Measurements from ENCODE around the gene ZNF592.

The ZNF592 gene

GRCh38 chr15:84789762-84790161 is 41.4 kb downstream of the ZNF592 start:
- Histone ChIP-seq H3K4me3 (no peak overlapping the region), H3K9ac (ENCODE audit: insufficient read length) (no peak overlapping the region), H3K27ac (no peak overlapping the region), H3K36me3 (ENCODE audit: insufficient read depth, low read length) (peaks cover 50% of the 10 kb centered on the region), H3K9me3 (ENCODE audit: low read depth, low read length) (no peaks in the 10 kb centered on the region)
- TF ChIP-seq EZH2 (IDR thresholded peaks at IDR 0.05) (no peak), POLR2AphosphoS5 (IDR thresholded peaks at IDR 0.05; ENCODE audit: borderline replicate concordance, low read depth, low read length) (no peak), FOXP2 (optimal IDR thresholded peaks at IDR 0.05; ENCODE audit: control extremely low read depth, extremely low read length, insufficient read depth) (no peak)
- DNase-seq (ENCODE audit: low read depth, low spot score), result no peak

DNA sequence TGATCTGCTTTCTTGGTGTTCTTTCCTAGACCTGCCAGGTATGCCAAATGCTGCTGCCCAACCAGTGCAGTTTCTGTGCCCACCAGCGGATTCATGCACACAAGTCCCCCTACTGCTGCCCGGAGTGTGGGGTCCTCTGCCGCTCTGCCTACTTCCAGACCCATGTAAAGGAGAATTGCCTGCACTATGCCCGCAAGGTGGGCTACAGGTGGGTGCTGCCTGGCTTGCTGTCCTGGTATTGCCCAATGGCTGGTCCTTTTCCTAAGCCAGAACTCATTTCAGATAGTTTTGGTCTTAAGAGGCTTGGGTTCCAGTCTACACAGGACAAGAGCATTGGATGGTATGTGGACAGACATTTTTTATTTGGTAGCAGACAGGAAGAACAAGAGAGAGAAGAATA is 42.3 kb downstream of the ZNF592 start:
- no peak for TF ChIP-seq POLR2AphosphoS5 (IDR thresholded peaks at IDR 0.05; ENCODE audit: borderline replicate concordance, low read depth, low read length)
- no peak for TF ChIP-seq EZH2 (IDR thresholded peaks at IDR 0.05)
- TF ChIP-seq FOXP2 (optimal IDR thresholded peaks at IDR 0.05; ENCODE audit: control extremely low read depth, extremely low read length, insufficient read depth), result no peak
- peaks cover 52% of the 10 kb centered on the region for H3K36me3 ChIP-seq (ENCODE audit: insufficient read depth, low read length)

GRCh38 chr15:84791763-84792162 is 43.4 kb downstream of the ZNF592 start:
- no peak overlapping the region for H3K9ac ChIP-seq (ENCODE audit: insufficient read length)
- H3K9me3 ChIP-seq (ENCODE audit: low read depth, low read length), result no peaks in the 10 kb centered on the region
- no peak overlapping the region for H3K4me3 ChIP-seq
- TF ChIP-seq POLR2AphosphoS5 (IDR thresholded peaks at IDR 0.05; ENCODE audit: borderline replicate concordance, low read depth, low read length), result no peak
- TF ChIP-seq FOXP2 (optimal IDR thresholded peaks at IDR 0.05; ENCODE audit: control extremely low read depth, extremely low read length, insufficient read depth), result no peak
- DNase-seq (ENCODE audit: low read depth, low spot score), result no peak
- no peak overlapping the region for H3K27ac ChIP-seq
- H3K36me3 ChIP-seq (ENCODE audit: insufficient read depth, low read length), result peaks cover 52% of the 10 kb centered on the region

More for the DNA sequence above, 42.3 kb downstream of the ZNF592 start:
- Histone ChIP-seq H3K4me3 (no peak overlapping the region), H3K27ac (no peak overlapping the region), H3K9ac (ENCODE audit: insufficient read length) (no peak overlapping the region), H3K9me3 (ENCODE audit: low read depth, low read length) (no peaks in the 10 kb centered on the region)
- no peak for DNase-seq (ENCODE audit: low read depth, low spot score)

GRCh38 chr15:84793431-84794161 is 45.2 kb downstream of the ZNF592 start:
- peak overlapping the region; percentile 79 for H3K27ac ChIP-seq
- no peak overlapping the region for H3K9ac ChIP-seq (ENCODE audit: insufficient read length)
- no peaks in the 10 kb centered on the region for H3K9me3 ChIP-seq (ENCODE audit: low read depth, low read length)
- peak; percentile 93 for DNase-seq (ENCODE audit: low read depth, low spot score)
- peak overlapping the region; percentile 8; the same call in 1 of the 2 replicates for H3K4me3 ChIP-seq
- TF ChIP-seq EZH2 (IDR thresholded peaks at IDR 0.05), result no peak
- no peak for TF ChIP-seq POLR2AphosphoS5 (IDR thresholded peaks at IDR 0.05; ENCODE audit: borderline replicate concordance, low read depth, low read length)
- TF ChIP-seq FOXP2 (optimal IDR thresholded peaks at IDR 0.05; ENCODE audit: control extremely low read depth, extremely low read length, insufficient read depth), result peak; percentile 85
- peaks cover 53% of the 10 kb centered on the region for H3K36me3 ChIP-seq (ENCODE audit: insufficient read depth, low read length)

GRCh38 chr15:84794162-84794547 is 45.8 kb downstream of the ZNF592 start:
- TF ChIP-seq EZH2 (IDR thresholded peaks at IDR 0.05) (no peak), POLR2AphosphoS5 (IDR thresholded peaks at IDR 0.05; ENCODE audit: borderline replicate concordance, low read depth, low read length) (no peak), FOXP2 (optimal IDR thresholded peaks at IDR 0.05; ENCODE audit: control extremely low read depth, extremely low read length, insufficient read depth) (no peak)
- H3K4me3 ChIP-seq, result no peak overlapping the region
- no peaks in the 10 kb centered on the region for H3K9me3 ChIP-seq (ENCODE audit: low read depth, low read length)
- no peak for DNase-seq (ENCODE audit: low read depth, low spot score)
- no peak overlapping the region for H3K9ac ChIP-seq (ENCODE audit: insufficient read length)
- no peak overlapping the region for H3K27ac ChIP-seq
- H3K36me3 ChIP-seq (ENCODE audit: insufficient read depth, low read length), result peaks cover 56% of the 10 kb centered on the region

DNA sequence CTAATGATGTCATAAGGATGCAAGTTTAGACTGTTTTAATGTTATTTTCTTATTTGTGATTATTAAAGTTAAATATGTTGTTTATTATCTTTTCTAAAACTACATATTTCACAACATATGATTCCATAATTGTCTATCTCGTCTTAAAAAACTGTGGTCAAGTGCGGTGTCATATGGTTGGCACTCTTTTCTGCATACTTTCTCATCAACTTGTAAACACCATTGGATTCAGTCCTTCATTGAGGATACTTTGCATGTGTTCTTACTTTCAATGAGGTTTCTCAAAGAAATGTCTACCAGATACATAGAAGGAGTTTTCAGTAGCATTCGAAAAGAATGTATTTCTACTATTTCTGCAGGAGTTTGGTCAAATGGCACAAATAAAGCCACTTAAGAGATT is 46.8 kb downstream of the ZNF592 start:
- no peak for DNase-seq (ENCODE audit: low read depth, low spot score)
- Histone ChIP-seq H3K9ac (ENCODE audit: insufficient read length) (no peak overlapping the region), H3K27ac (no peak overlapping the region), H3K4me3 (no peak overlapping the region), H3K36me3 (ENCODE audit: insufficient read depth, low read length) (peaks cover 66% of the 10 kb centered on the region), H3K9me3 (ENCODE audit: low read depth, low read length) (no peaks in the 10 kb centered on the region)
- TF ChIP-seq FOXP2 (optimal IDR thresholded peaks at IDR 0.05; ENCODE audit: control extremely low read depth, extremely low read length, insufficient read depth) (no peak), EZH2 (IDR thresholded peaks at IDR 0.05) (no peak), POLR2AphosphoS5 (IDR thresholded peaks at IDR 0.05; ENCODE audit: borderline replicate concordance, low read depth, low read length) (no peak)

DNA sequence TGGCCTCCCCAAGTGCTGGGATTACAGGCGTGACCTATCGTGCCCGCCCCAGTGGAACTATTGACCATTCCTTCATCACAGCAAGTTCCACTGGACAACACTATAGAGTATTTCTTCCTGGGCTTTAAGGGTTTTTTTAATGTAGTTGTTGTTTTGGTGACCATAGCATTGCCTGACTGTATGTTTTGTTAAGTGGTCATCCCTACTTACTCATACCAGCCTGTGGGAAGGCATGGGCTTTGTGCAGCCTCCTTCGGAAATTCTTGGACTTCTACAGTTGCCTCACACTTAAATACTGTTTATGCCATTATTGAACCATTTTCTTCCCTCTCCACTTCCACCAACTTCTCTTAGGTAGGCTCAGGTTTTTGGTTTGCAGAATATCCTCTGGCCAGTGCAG is 48.8 kb downstream of the ZNF592 start:
- peaks cover 59% of the 10 kb centered on the region for H3K36me3 ChIP-seq (ENCODE audit: insufficient read depth, low read length)
- no peaks in the 10 kb centered on the region for H3K9me3 ChIP-seq (ENCODE audit: low read depth, low read length)
- no peak for DNase-seq (ENCODE audit: low read depth, low spot score)
- no peak overlapping the region for H3K27ac ChIP-seq
- H3K9ac ChIP-seq (ENCODE audit: insufficient read length), result no peak overlapping the region
- TF ChIP-seq EZH2 (IDR thresholded peaks at IDR 0.05) (no peak), FOXP2 (optimal IDR thresholded peaks at IDR 0.05; ENCODE audit: control extremely low read depth, extremely low read length, insufficient read depth) (no peak), POLR2AphosphoS5 (IDR thresholded peaks at IDR 0.05; ENCODE audit: borderline replicate concordance, low read depth, low read length) (no peak)
- no peak overlapping the region for H3K4me3 ChIP-seq

DNA sequence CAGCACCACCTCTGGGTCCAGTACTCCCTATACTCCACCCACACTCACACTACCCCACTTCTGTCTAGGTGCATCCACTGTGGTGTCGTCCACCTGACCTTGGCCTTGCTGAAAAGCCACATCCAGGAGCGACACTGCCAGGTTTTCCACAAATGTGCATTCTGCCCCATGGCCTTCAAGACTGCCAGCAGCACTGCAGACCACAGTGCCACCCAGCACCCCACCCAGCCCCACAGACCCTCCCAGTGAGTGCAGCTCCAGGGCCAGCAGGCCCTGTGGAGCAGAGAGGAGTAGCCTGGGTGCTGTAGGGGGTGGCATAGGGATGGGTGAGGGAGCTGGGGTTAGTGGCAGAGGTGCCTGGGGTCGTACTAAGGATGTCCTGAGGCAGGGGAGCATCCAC is 49.4 kb downstream of the ZNF592 start:
- TF ChIP-seq EZH2 (IDR thresholded peaks at IDR 0.05), result no peak
- TF ChIP-seq FOXP2 (optimal IDR thresholded peaks at IDR 0.05; ENCODE audit: control extremely low read depth, extremely low read length, insufficient read depth), result no peak
- TF ChIP-seq POLR2AphosphoS5 (IDR thresholded peaks at IDR 0.05; ENCODE audit: borderline replicate concordance, low read depth, low read length), result no peak
- Histone ChIP-seq H3K27ac (no peak overlapping the region), H3K36me3 (ENCODE audit: insufficient read depth, low read length) (peaks cover 57% of the 10 kb centered on the region)

More for the DNA sequence above, 49.4 kb downstream of the ZNF592 start:
- no peak for DNase-seq (ENCODE audit: low read depth, low spot score)
- Histone ChIP-seq H3K4me3 (no peak overlapping the region), H3K9me3 (ENCODE audit: low read depth, low read length) (no peaks in the 10 kb centered on the region), H3K9ac (ENCODE audit: insufficient read length) (no peak overlapping the region)

Data from SK-N-MC (cell line).